GM18520 (cell line): ENCODE data around the gene PCNX2.

Experiments
- ATAC-seq: cut with Tn5 transposase; IDR thresholded peaks from one replicate; pipeline ENCODE4 v1.9.1; 2021; ENCODE audit not compliant: unreplicated experiment

Gene PCNX2

DNA sequence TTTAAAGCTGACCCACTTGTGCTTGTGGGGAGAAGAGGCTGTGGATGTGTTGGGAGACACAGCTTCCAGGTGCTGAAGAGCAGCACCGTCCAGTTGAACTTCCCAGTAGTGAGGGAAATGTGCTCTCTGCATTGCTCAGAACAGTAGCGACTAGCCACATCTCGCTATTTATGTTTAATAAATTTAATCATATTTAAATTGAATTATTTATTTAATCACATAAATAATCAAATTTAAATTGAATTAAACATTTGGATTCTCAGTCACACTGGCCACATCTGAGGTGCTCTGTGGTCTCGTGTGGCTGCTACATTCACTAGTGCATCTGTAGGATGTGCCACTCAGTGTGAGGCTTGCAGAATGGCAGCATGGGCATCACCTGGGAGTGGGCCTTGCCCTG is 325.0 kb downstream of the PCNX2 start:
- no peak for ATAC-seq

DNA sequence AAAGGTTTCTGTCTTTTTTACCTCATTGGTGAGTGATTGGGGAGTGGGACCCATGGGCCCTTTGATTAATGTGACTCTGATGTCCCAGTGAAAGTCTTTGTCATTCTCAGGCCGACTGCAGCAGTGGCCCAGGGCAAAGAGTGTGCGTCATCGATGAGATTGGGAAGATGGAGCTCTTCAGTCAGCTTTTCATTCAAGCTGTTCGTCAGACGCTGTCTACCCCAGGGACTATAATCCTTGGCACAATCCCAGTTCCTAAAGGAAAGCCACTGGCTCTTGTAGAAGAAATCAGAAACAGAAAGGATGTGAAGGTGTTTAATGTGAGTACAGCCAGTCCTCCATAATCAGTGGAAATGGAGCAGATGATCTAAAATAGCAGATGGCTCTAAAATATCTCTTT is 325.7 kb downstream of the PCNX2 start:
- no peak for ATAC-seq

GRCh38 chr1:232968965-232969364 is 326.6 kb downstream of the PCNX2 start:
- no peak for ATAC-seq

- no peak for ATAC-seq
Measured at GRCh38 chr1:232968391-232968790, 327.1 kb downstream of the PCNX2 start.

- no peak for ATAC-seq
Measured at GRCh38 chr1:232966663-232967062, 328.9 kb downstream of the PCNX2 start.

GRCh38 chr1:232965912-232966217 is 329.7 kb downstream of the PCNX2 start:
- no peak for ATAC-seq

DNA sequence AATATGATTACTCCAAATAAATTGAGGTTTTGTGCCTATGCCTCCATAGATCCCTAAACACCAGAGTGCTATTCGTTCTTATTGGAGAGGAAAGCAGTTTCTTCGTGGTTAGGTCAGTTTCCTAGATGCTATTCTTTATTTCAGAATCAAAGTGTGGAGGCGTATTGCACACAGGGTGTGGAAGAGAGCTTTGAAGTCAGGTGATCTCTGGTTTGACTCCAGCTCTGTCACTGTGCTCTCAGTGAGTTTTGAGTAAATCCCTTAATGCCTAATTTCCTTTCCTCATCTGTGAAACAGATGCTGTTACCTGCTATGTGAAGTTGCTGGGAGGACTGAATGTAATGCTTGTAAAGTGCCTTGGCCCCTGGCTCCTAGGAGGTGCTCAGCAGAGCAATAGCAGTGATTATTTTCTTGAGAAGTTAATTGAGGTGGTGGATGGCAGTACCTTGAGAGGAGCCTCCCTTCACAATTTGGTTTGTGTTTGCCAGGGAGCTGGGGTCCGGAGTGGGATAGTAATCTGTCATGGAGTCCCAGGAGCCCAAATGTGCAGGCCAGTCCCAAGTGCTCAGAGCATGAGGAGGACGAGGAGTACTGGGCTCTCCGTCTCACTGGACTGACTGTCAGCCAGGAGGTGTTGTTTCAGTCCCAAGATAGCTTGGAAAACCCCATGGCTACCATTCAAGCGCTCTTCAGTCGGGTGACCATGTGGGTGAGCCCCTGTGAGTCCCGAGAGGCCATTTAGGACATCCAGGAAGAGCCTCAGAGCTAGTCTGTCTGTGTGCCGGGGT is 330.2 kb downstream of the PCNX2 start:
- ATAC-seq, result no peak

- ATAC-seq, result no peak
Measured at GRCh38 chr1:232964601-232965000, 330.9 kb downstream of the PCNX2 start.

DNA sequence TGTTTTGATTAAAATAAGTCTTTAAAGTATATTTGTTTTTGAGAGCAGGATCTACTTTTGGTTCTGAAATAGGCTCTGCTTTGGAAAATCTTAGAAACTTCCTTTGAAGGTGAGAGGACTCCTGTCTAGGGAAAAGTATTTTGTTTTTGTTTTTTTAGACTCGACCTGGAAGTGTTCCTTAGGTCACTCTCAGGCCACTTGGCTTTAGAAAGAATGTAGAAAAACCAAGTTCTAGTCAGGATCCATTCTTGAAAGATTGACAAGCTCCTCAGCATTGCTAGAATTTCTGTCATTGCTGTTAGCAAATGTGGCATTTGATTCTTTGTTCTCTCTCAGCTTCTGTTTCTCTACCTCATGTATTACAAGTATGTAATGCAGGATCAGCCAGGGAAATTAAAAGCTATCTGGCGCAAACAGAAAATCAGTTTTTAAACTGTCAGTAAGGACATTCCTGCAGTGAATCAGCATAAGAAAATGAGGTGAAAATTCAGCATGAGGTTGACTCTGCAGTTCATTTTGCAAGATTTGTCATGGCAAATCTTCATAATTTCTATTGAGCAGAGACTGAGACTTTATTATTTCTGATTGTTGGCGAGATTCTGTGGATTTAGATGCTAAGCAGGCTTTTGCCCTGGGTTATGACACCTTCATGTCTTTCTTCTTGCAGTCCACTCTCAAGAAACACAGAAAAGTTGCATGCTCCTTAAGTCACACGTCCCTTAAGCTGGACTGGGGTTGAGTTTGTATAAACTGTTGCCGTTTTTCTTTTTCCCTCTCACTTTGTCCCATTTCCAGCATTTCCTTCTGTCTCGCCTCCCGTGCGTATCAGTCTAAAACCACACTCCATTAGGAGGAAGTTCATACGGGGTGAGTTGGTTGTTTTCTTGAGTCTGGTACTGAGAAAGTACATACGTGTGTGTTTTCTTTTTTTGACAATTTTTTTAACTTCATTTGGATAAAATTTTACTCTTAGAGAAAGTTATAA is 332.5 kb downstream of the PCNX2 start:
- ATAC-seq, result no peak

DNA sequence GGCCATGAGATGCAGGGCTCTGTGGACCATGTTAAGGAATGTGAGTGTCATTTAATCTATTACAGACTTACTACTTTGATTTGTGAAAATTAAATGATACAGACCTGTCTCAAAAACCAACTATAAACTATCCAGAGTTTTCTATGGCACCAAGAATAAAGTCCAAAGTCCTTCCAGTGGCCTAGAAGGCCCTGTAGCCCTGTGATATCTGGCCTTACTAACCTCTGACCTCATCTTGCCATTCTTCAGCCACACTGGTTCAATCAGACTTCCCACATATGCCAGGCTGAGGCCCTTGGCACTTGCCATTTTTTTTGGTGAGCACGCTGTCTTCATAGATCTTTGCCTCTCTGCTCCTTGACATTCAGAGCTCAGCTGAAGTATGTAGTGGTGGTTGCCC is 337.5 kb downstream of the PCNX2 start:
- no peak for ATAC-seq

DNA sequence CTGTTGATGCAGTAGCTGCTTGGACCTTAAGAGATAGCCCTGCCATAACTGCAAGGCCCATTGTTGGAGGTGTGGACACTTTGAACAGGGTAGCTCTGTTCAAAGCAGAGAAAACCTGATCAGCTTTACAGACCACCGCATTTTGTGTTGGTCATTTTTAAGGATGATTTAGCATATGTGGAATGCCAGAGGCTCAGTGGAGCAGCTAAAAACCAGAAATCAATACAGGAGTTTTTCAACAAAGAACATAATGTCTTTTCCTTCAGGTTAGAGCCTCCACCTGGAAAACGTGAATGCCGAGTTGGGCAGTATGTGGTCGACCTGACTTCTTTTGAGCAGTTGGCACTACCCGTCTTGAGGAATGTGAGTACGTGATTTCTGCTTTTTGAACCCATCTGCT is 339.4 kb downstream of the PCNX2 start:
- ATAC-seq, result no peak

- ATAC-seq, result no peak
Measured at GRCh38 chr1:232954594-232955365, 340.7 kb downstream of the PCNX2 start.

DNA sequence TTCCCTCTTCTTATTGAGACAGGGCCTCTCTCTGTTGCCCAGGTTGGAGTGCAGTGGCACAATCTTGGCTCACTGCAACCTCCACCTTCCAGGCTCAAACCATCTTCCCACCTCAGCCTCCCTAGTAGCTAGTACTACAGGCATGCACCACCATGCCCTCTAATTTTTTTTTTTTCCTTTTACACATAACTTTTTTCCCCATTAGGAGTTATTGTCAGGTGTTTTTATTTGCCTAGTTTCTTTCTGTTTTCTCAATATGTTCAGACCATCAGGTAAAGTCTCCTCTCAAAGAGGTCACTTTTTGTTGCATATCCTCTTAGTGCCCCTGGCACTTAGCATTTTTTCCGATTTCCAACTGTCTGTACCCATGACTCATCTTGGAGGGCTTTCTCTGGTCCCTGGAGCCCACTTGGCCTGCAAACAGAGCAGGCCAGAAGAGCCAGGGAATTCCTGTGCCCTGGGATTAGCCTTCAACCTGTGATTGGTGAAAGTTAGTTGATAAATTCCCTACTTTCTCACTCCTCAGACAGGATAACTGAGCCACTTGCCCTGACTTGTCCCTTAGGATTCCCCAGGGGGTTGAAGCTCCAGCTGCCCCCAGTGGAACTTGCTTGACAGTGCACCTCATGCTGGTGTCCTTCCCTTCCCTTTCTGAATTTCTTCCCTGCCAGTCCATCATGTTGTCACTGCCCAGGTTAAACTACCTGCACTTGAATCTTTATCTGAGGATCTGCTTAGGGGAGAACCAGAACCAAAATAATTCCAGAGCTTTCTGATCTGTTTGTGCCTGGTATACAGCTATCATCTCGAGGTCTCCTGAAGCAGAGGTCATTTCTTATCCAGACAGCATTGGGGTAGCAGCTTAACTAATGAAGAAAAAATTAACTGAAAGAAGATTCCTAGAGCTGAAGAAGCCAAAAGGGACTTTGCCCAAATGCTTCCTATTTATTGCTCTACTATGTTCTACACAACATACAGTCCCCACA is 342.7 kb downstream of the PCNX2 start:
- ATAC-seq, result no peak

GRCh38 chr1:232951605-232952004 is 343.9 kb downstream of the PCNX2 start:
- no peak for ATAC-seq

- ATAC-seq, result no peak
Measured at GRCh38 chr1:232951180-232951579, 344.3 kb downstream of the PCNX2 start.

GRCh38 chr1:232950197-232951176 is 345.0 kb downstream of the PCNX2 start, which contains the start of gene NTPCR:
NTPCR (plus strand) TSS chr1:232950611; CDS start chr1:232950711, 100 bp downstream.
- ATAC-seq, result peak; percentile 78

- no peak for ATAC-seq
Measured at GRCh38 chr1:232949636-232950196, 345.8 kb downstream of the PCNX2 start.

- ATAC-seq, result no peak
Measured at GRCh38 chr1:232944347-232944746, 351.2 kb downstream of the PCNX2 start.
